Right lobe of liver (tissue), 6 donors: Measurements from ENCODE around the gene PRKAG2. TPM values are rescaled to one million over a fixed set of nuclear protein-coding genes. Genes with fewer than 3 reads are reported as not detected.

Experiments
- ATAC-seq, 4 donors: fragments of 200-7000 bp; cut with Tn5 transposase; one replicate each; pipeline ENCODE4 v1.9.1; 2020; ENCODE audit warnings: mild to moderate bottlenecking in 4 of 4, moderate library complexity in 4 of 4
- DNase-seq, 3 donors: peaks; one replicate each; pipeline ENCODE4 v3.0.0-alpha.2; 2020
- H3K27ac ChIP-seq, 3 donors: fragments of 200-600 bp; one replicate each; pipeline ENCODE4 v1.8.0; 2022
- H3K27me3 ChIP-seq, 2 donors: fragments of 200-600 bp; one replicate each; pipeline ENCODE4 v1.8.0; 2022
- H3K36me3 ChIP-seq, 4 donors: fragments of 200-600 bp; sonication (generic) in 1 of 4; one replicate each; pipeline versions ENCODE4 v1.5.1 to v1.8.0; 2017 to 2022; ENCODE audit warnings: control low read depth in 1 of 4
- H3K4me1 ChIP-seq, 4 donors: fragments of 200-600 bp; sonication (generic) in 1 of 4; one replicate each; pipeline versions ENCODE4 v1.5.1 to v1.8.0; 2017 to 2022; ENCODE audit warnings: control low read depth in 1 of 4
- H3K4me3 ChIP-seq, 3 donors: fragments of 200-600 bp; one replicate each; pipeline ENCODE4 v1.8.0; 2022
- H3K9me3 ChIP-seq, 4 donors: fragments of 200-600 bp; sonication (generic) in 1 of 4; one replicate each; pipeline versions ENCODE4 v1.5.1 to v1.8.0; 2017 to 2022; ENCODE audit warnings: control low read depth in 1 of 4
- CTCF ChIP-seq, 4 donors: fragments of 200-600 bp in 3 of 4; fragments of 450-650 bp in 1 of 4; IDR thresholded peaks; one replicate each; pipeline versions ENCODE4 v1.5.1 to v1.8.0; 2016 to 2022; ENCODE audit warnings: antibody characterized with exemption in 4 of 4, mild to moderate bottlenecking in 2 of 4
- POLR2A ChIP-seq: fragments of 450-650 bp; IDR thresholded peaks from one replicate; pipeline ENCODE4 v1.6.1; 2017; ENCODE audit warnings: antibody characterized with exemption, mild to moderate bottlenecking
- WGBS: methylation state at CpG from one replicate; pipeline ENCODE4 v1.1.6; 2018; ENCODE audit warnings: low coverage, low lambda C conversion rate; ENCODE audit not compliant: insufficient coverage; ENCODE audit errors: missing lambda C conversion rate; 5-methylcytosine and 5-hydroxymethylcytosine counted together
- intact Hi-C, 2 donors: fragments of 100-400 bp; cut with DNase I; formaldehyde crosslinking; loops; one replicate each; pipeline versions ENCODE4 v1.11.2 to v1.14.1; 2022
- total RNA-seq, 6 experiments: library from RNA; depleted of rRNA in 2 of 6; stranded (reverse); fragments of >200 nt in 2 of 6; fragmentation: NEBNext Ultra II Directional in 3 of 6; extraction: Animal tissue kit (Norgen Biotek cat#: 25700) in 3 of 6; gene quantifications; one replicate each; pipeline versions ENCODE4 v1.1.0 to v1.2.4, GENCODE V29; 2016 to 2023
- donor health status: DM: no; HTN: yes; CAD: no.
- donor health status: DM: no; HTN: no; CAD: no.
- donor health status: DM: no; HTN: no; CAD: no.
- donor health status: DM: no; HTN: yes; CAD: no.
- donor health status: DM: no; HTN: yes; CAD: no.

PRKAG2 gene
- total RNA-seq, 6 experiments from 2014 or later = 20.6 to 63.6 (median 29.5) TPM

DNA sequence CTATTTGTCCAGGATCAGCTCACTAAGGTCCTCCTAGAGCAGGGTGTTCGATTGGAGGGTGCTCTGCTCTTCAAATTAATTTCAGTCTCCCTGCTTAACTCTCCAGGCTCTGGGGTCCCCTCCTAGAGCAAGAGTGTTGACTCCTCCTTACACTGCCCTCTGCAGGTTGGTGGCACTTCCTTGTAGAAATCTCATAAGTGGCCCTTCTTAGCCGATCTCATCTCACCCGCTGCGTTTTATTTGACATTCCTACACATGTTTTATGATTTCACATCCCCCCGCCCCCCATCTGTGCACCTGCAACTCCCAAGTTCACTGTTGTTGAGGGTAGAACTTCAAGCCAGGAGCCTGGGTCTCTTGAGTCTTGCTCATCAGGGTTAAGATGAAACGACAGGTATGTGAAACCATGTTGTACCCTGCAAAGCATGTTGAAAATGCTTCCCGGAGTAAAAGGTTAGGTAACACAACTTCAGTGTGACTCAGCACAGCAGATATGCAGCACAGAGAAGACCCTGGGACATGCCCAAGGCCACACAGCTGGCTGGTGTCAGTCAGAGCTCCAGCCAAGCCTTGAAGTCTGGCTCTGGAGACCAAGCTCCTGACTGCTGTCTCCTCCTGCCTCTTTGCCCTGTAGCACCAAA is 171.2 kb downstream of the PRKAG2 start:
- DNase-seq (peak in 1 of 3 donors; percentile 45), ATAC-seq (peak; percentile 19 to 50 (median 22))
- TF ChIP-seq POLR2A = no peak
- peak in 3 of 4 donors; percentile 32 to 40 (median 37) for TF ChIP-seq CTCF (IDR thresholded peaks at IDR 0.05)
- H3K27me3 ChIP-seq = no peaks in the 10 kb centered on the region
- intact Hi-C loops = no loop called here
- H3K36me3 ChIP-seq = no peaks in the 10 kb centered on the region
- no peaks in the 10 kb centered on the region for H3K9me3 ChIP-seq
- peak overlapping the region in 2 of 3 donors; percentile 5 to 45 for H3K27ac ChIP-seq
- 40% methylated on average over 6 of the region's 7 CpGs for WGBS
- H3K4me1 ChIP-seq = peaks cover 0 to 23% (median 4%) of the 10 kb centered on the region in 4 donors
- no peak overlapping the region for H3K4me3 ChIP-seq

GRCh38 chr7:151704960-151705635 is 171.8 kb downstream of the PRKAG2 start:
- peak in 1 of 3 donors; percentile 40 for DNase-seq
- intact Hi-C loops = no loop called here
- no peaks in the 10 kb centered on the region for H3K9me3 ChIP-seq
- H3K36me3 ChIP-seq = no peaks in the 10 kb centered on the region
- peaks cover 0 to 17% (median 1%) of the 10 kb centered on the region in 4 donors for H3K4me1 ChIP-seq
- no peaks in the 10 kb centered on the region for H3K27me3 ChIP-seq
- no peak overlapping the region for H3K4me3 ChIP-seq
- 72% methylated on average over 14 of the region's 17 CpGs for WGBS
- peak overlapping the region in 1 of 3 donors; percentile 5 for H3K27ac ChIP-seq
- peak in 1 of 4 donors; percentile 1 for ATAC-seq
- no peak for TF ChIP-seq CTCF (IDR thresholded peaks at IDR 0.05)

GRCh38 chr7:151704299-151704959 is 172.5 kb downstream of the PRKAG2 start:
- Histone ChIP-seq H3K27me3 (no peaks in the 10 kb centered on the region), H3K27ac (no peak overlapping the region), H3K36me3 (no peaks in the 10 kb centered on the region), H3K9me3 (no peaks in the 10 kb centered on the region), H3K4me3 (no peak overlapping the region), H3K4me1 (peaks cover 0 to 12% (median 0%) of the 10 kb centered on the region in 4 donors)
- no peak for TF ChIP-seq CTCF (IDR thresholded peaks at IDR 0.05)
- no peak for TF ChIP-seq POLR2A
- WGBS = 98% methylated on average over 8 of the region's 15 CpGs
- ATAC-seq = no peak
- no peak for DNase-seq
- intact Hi-C loops = no loop called here

GRCh38 chr7:151702961-151703360 is 174.0 kb downstream of the PRKAG2 start:
- intact Hi-C loops = no loop called here

More at GRCh38 chr7:151702961-151703360, 174.0 kb downstream of the PRKAG2 start:
- TF ChIP-seq CTCF (IDR thresholded peaks at IDR 0.05) = no peak
- TF ChIP-seq POLR2A = no peak
- no peaks in the 10 kb centered on the region for H3K27me3 ChIP-seq
- no peak overlapping the region for H3K4me3 ChIP-seq
- DNase-seq (no peak), ATAC-seq (no peak)
- peaks cover 0 to 12% (median 0%) of the 10 kb centered on the region in 4 donors for H3K4me1 ChIP-seq
- no peaks in the 10 kb centered on the region for H3K9me3 ChIP-seq
- H3K27ac ChIP-seq = no peak overlapping the region
- no peaks in the 10 kb centered on the region for H3K36me3 ChIP-seq
- WGBS = 97% methylated on average over 7 of the region's 9 CpGs
